Epidermal melanocyte (primary cell): Measurements from ENCODE around the gene HAUS2.
A peak's percentile ranks its signal among the peaks of the same experiment; 100 is the strongest.
"Not testable (repeated sequence)": the region's sequence is repeated elsewhere in the genome, so short reads cannot be mapped to it uniquely, and the experiment has no call there.

Experiments
- DNase-seq: peaks from one replicate; pipeline ENCODE4 v3.0.0; 2011; ENCODE audit warnings: low spot score; ENCODE audit not compliant: insufficient read length

The HAUS2 gene

DNA sequence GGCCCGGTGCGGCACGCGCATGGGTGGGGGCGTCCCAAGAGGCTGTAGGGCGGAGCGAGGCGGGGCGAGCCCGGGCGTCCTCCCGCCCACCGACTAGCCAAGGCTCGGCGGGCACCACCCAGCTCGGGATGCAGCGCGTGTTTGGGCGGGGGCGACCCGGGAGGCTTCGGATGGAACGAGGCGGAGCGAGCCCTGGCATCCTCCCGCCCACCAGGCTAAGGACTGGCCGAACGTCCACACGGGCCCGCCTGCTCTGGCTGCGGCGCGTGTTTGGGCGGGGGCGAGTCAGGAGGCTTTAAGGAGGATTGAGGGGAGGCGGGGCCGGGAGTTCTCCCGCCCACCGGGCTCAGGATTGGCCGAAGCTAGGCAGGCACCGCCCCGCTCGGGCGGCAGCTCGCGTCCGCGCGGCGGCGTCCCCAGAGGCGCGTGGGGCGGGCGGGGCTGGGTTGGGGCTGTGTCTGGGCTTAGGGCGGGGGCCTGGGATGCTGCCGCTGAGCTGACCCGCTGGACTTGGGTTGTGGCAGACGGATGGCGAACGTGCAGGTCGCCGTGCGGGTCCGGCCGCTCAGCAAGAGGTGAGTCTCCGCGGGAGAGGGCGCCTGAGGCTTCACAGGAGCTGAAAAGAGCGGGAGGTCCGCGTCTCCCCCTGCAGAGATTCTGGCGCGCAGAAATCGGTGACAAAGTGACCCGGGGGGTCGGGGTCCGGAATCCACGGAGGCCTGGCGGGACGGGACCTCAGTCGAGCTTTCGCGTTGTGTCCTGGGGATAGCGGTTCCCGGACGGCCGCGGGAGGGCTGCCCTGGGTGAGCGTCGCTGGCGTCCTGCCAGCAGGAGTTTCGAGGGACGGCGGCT, 26.8 kb downstream of the HAUS2 start, which contains the start of gene STARD9:
STARD9 (plus strand) TSS at position 419 of the 852 bp plus-strand sequence; CDS start at position 529, 110 bp downstream.
- DNase-seq: peak; percentile 86

DNA sequence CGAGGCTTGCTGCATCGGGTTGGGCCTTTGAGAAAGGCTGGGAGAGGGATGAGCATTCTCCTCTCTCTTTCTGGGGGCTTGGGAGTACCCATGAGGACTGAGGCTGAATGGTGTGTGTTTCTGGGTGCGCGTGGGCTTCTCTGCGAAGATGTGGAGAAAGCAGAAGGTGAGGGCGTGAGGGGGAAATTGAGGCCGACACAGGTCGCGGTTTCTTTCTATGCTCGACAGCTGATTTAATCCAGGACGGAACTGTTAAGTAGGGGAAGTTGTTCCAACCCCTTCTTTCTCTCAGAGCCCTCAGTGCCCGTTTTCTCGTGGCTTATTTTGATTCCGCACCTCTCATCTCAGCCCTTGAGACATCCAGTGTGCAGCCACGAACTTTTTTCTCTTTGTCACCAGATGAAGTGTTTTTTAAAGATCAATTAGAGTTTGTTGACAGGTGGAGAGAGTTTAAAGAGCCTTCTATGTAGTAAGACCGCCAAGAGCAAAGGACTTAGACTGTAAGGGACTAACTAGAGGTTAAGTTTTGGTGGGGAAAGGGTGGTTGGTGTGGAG, 27.5 kb downstream of the HAUS2 start:
- DNase-seq: no peak

DNA sequence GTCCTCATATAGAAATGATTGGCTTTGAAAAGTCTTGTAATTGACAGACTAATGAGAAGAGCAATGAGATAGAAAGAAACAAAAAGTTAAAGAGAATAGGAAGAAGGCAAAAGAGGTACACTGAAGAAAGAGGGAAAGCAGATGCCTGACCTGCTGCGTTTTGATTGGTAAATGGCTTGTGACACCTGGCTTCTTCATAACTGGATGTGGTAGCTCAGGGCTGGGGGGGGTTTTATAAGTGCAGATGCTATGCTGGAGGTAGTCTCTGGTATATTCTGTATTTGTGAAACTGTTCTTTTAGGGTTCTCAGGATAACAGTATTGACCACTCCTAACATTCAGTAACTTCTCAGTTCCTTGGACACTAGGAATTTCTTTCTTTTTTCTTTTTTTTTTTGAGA, 28.1 kb downstream of the HAUS2 start:
- no peak for DNase-seq

DNA sequence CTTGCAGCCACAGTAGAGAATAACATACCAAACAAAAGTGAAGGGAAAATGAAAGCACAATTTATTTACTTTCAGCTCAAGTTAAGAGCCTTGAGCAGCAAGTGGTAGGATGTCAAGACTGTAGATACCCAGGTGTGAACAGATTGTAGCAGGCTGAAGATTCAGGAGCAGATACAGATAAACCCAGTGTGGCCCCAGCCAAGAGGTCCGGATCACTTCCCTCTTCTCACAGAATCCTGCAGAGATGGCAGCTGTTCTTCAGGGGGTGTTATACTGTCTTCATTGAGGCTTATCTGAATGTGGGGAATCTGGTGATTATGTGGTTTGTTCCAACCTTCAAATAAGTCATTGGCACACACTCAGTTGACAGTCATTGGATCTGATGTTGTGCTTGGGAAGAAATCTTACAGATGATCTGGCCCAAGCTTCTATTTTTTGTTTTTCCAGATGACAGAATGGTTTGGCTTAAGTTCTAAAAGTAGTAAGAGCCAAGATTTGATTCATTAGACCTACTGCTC, 28.9 kb downstream of the HAUS2 start:
- peak; percentile 18 for DNase-seq

DNA sequence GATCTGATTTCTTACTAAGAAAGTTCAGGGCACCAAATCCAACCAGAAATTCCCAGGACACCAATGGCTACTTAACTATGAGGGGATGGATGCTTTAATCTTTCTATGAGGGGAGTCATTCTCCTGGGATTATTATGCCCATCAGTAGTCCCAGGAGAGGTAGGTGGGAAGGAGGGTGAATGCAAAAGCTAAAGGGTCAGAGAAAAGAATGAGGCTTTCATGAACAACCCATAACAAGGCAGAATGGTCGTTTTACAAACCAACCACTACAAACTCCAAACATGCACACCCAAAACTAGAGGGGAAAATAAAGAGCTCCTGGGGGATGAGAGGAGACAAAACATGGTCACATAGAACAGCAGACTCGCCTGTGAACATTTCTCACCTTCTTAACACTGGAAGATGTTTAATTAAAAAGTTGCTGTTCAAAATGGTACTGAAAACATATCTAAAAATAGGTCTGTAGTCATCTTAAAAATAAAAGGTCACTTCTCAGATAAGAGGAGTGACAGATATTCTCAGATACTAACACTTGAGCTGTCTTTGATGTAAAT, 30.4 kb downstream of the HAUS2 start:
- no peak for DNase-seq

DNA sequence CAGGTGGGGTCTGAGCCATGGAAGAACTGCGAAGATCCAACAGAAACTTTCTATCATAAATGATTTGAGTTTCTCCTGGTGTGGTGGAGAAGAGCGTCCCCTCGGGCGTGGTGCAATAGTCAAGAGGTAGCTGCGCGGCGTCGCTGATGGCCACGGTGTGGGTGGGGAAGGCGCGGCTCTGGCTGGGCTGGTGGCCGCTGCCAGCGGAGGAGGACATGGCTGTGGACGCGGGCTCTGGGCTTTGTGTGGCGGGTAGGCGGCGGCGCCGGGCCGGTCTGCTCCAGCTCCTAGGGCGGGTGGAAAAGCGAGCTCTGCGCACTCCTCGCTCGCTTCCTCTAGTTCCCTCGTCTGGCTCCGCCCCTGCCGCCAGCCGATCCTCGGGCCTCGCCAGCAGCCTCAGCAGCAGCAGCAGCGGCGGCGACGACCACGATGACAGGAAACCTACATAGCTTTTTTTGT, 32.7 kb downstream of the HAUS2 start:
- DNase-seq: peak; percentile 73

DNA sequence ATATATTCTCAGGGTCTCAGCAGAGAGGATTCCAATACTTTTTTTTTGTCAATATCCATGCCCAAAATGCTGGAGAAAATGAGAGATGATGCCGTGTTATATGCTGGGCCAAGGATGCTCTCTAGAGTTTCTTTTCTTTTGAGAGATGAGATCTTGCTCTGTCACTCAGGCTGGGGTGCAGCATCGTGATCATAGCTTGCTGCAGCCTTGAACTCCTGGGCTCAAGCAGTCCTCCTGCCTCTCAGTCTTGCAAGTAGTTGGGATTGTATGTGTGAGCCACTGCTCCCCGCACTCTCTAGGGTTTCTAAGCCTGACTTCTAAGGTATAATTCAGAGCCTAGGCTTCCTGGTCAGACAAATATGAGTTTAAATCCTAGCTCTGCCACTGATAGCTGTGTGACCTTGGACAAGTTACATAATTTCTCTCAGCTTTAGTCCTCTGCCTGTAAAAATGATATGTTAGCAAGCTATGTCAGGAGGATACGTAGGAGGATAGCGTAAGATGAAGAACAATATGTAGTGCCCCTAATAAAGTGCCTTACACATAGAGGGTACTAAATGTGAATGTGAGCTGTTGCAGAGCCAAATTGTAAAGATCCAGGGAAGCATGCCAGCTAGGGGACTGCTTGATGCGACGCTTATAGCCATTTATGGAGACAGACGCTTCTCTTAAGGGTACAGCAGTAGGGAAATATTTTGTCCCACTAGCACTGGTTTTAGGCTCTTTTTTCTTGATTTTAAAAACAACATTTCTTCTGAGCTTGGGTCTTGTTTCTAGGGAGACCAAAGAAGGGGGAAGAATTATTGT, 34.1 kb downstream of the HAUS2 start:
- DNase-seq: no peak

DNA sequence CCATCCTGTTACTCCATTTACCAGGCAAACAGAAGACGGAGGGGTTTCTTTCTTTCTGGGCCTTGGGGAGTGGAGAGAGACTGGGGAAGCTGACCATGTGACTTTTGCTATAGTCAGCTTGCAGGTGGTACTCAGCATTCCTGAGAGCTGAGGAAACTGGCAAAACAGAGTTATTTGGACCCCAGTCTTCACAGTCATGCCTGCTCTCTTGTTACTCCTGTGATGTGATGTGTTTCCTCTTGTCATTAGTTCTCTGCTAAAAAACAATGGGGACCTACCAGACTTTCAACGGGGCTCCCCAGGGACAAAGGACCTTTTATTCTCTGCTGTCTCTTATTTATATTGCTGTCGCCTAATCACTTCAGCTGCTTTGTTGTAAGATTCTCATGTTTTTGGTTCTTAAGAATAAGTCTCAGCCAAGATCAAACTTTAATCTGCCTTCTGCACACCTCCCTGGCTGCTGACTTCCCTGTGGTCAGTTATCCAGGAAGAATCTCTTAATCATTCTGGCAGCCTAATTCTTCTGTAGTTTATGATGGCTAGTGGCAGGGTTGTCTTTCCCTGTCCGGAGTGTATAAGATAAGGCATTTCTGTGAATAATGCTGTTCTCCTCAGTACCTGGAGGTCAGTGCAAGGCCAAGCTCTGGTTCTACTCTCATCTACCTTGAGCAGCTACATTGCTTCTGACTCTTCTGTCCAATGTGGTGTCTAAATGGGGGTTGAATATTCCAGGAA, 35.6 kb downstream of the HAUS2 start:
- no peak for DNase-seq

DNA sequence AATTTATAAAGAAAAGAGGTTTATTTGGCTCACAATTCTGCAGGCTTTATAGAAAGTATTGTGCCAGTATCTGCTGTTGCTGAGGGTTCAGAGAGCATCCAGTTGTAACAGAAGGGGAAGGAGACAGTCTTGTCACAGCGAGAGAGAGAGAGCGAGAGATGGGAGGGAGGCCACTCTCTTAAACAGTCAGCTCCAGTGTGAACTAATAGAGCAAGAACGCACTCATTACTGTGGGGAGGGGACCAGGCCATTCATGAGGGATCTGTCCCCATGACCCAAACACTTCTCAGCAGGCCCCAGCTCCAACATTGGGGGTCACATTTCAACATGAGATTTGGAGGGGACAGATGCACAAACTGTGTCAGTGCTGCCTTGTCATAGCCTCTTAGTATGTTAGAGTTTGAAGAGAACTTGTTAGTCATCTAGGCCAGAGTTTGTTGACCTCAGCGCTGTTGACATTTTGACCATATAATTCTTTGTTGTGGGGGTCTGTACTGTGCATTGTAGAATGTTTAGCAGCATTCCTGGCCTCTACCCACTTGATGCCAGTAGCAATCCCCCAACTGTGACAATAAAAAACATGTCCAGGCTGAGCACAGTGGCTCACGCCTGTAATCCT, 42.1 kb downstream of the HAUS2 start:
- no peak for DNase-seq

DNA sequence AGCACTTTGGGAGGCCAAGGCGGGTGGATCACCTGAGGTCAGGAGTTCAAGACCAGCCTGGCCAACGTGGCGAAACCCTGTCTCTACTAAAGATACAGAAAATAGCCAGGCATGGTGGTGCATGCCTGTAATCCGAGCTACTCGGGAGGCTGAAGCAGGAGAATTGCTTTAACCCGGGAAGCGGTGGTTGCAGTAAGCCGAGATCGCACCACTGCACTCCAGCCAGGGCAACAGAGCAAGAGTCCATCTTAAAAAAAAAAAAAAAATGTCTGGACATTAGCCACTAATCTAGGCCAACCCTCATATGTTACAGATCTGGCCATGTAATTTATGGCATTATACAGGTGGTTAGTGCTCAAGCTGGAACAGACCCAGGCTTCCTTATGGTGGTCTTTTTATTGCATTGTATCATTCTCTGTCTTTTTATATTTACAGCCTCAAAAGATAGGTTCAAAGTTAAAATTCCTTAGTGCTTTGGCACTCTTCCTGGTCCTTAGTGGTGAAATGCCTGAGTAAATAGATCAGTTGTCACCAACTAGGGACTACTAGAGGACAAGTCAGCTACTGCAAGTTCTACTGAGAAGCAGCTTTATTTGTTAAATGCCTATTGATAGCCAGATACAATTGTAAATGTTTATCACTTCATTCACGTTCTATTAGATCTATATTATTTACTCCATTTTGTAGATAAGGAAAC, 42.7 kb downstream of the HAUS2 start:
- DNase-seq: peak; percentile 31

DNA sequence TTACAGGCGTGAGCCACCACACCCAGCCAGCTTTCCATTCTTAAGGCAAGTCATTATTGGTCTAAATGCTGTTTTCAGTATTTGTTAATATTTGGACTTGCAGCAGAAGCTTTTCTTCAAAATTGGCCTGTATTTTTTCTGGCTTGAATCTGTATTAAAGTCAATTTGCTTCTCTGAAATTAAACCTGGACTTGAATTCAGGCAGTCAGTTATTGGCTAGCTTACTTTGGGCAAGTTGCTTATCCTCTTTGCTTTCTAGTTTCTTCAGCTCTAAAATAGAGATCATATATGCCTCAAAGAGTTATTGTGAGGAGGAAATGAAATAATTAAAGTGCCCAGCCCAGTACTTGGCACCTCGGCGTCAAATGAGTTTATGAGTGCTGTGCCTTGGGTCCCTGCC, 44.1 kb downstream of the HAUS2 start:
- DNase-seq: no peak

DNA sequence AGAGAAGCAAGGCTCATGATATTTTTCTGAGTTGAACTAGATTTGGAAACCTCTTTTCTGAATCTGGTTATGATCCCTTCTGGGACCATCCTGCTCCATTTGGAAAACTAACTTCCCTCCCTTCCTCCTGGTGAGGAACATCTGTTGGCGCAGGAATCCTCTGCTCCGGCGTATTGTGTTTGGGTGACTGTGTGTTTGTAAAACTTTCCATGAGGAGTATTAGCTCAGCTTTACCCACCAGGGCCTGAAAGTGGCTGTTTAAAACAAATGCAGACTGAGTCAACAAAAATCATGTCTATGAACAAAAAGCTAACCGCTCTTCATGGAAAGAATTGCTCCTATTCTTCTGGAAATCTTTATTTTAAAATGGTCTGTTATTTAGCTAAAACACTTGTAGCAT, 44.5 kb downstream of the HAUS2 start:
- DNase-seq: no peak

DNA sequence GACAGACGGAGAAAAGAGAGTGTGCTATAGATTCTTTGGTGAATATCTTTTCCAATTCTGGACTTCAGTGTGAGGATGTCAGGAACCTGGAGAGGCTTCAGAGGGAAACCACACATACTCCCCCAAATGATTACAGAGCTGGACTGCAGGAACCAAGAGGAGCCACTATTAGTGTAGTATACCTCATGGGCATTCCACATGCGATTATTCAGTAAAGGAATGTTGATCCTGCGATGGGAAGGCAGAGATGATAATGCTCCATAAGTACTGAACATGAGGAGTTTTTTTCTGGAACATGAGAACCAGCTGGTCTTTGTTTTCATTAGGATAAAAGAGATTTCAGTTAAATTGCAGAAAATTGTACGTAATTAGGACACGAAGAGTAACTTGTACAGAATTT, 45.5 kb downstream of the HAUS2 start:
- DNase-seq: no peak

DNA sequence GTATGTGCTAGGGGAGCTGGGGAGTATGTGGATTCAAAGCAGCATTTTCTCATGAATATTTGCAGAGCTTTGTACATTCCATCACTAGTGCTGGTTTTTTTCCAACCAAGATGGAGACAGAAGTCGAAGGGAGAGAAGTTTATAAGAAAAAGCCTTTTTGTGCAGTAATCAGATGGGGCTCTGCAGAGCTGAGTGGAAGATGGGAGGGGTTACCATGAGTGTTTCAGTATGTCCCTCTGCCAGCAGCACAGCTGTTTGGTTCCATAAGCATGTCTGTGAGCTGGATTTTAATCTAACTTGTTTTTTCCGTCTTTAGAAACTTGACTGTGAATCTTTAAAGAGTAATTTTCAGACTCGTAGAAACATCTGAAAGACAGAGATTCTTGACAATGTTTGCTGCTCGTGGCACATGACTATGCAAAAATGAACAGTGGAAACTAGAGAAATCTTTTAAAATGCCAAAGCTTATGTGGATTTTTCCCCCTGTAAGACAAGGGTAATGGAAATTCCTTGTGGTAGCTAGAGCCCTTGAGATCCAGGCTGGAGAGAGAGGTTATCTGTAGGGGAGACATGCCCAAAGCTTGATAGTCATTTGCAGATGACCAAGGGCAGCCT, 47.1 kb downstream of the HAUS2 start:
- no peak for DNase-seq

DNA sequence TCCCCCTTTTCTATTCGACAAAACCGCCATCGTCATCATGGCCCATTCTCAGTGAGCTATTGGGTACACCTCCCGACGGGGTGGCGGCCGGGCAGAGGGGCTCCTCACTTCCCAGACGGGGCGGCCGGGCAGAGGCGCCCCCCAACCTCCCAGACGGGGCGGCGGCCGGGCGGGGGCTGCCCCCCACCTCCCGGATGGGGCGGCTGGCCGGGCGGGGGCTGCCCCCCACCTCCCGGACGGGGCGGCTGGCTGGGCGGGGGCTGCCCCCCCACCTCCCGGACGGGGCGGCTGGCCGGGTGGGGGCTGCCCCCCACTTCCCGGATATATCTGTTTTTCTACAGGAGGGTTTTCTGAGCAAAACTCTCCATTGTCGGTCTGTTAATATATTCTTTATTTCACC, 52.7 kb downstream of the HAUS2 start:
- not testable (repeated sequence) for DNase-seq

DNA sequence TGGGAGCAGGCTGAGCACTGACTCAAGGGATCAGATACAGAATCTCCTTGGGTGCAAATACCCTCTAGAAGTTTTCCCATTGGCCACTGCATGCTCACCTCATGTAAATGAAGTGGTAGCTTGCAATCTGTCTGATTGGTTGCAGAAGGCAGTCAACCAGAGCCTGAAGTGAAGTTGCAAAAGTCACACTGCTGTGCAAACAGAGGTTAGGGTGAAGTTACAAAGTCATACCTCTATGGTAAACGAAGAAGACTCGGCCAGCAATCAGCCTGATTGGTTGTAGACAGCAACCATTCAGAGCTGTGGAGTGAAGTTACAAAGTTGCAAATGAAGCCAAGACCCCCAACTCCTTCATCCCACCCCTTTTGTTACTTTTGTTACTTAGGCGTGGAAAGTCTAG, 53.9 kb downstream of the HAUS2 start:
- DNase-seq: no peak

DNA sequence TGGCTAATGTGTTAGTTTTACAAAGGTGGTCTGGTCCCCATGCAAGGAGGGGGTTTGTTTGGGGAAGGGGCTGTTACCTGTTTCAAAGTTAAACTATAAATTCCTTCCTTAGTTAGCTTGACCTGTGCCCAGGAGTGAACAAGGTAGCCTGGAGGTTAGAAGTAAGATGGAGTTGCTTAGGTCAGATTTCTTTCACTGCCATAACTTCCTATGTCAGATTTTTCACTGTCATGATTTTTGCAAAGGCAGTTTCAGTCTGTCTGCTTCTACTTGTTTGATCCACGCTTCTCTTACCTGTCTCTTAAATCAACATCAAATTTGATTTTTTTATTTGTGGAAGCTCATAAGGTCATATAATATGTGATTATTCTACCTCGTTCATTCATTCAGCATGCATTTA, 55.3 kb downstream of the HAUS2 start:
- DNase-seq: no peak

DNA sequence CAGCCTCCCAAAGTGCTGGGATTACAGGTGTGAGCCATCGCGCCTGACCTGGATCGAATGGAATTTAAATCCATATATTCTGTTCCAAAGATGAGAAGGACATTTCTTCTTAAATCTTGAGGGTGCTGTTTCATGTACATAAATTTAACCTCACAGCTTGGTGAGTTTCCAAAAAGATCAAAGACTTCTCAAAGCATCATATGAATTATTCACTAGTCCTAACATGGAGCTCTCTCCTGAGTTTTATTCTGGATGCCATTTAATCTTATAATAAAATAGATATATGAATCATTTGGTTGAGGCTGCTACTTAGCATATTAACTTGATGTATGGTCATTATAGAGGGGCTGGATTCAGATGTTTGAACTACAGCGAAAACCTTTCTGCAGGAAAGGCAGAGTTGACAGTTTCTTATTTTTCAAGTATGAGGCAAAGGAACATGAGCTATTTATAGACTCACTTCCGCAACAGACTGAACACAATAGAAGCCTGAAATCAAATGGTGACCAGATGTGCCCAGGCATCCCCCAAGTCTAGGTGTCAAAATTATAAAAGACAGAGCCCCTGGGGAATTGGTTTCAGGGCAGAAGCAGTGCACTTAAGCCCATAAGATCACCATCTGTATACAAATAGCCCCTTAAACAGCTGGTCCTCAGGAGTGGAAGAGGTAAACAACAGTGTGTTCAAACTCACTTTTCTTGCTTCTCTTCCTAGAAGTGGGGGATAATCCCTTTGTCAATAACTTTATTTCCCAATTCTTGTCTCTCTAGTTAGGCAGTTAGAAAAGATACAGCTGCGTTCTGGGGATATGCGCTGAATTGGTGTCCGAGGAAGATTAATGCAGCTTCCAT, 56.5 kb downstream of the HAUS2 start:
- DNase-seq: no peak
